GM23248 (cell line): Measurements from ENCODE around the gene ADSS1. TPM values are rescaled to one million over a fixed set of nuclear protein-coding genes. Genes with fewer than 3 reads are reported as not detected.

ENCODE experiments used
- DNase-seq: peaks from one replicate; pipeline ENCODE4 v3.0.0-alpha.2; 2015
- H2AFZ ChIP-seq: fragments of 200-600 bp; sonication (generic); 2 replicates; pipeline ENCODE4 v1.6.1; 2016; ENCODE audit warnings: antibody characterized with exemption
- H3F3A ChIP-seq: fragments of 200-600 bp; sonication (generic); 2 replicates; pipeline ENCODE4 v1.6.1; 2016; ENCODE audit warnings: mild to moderate bottlenecking, antibody characterized with exemption, mixed run types; ENCODE audit not compliant: insufficient read depth
- H3K27ac ChIP-seq: fragments of 200-600 bp; sonication (generic); 2 replicates; pipeline ENCODE4 v1.5.1; 2016; ENCODE audit warnings: mild to moderate bottlenecking
- H3K27me3 ChIP-seq: fragments of 200-600 bp; sonication (generic); replicated peaks from 2 replicates; pipeline ENCODE4 v1.6.1; 2016; ENCODE audit warnings: mild to moderate bottlenecking; ENCODE audit not compliant: insufficient read depth
- H3K36me3 ChIP-seq: fragments of 200-600 bp; sonication (generic); 2 replicates; pipeline ENCODE4 v1.6.1; 2016; ENCODE audit warnings: low read depth, mild to moderate bottlenecking
- H3K4me1 ChIP-seq: fragments of 200-600 bp; sonication (generic); 2 replicates; pipeline ENCODE4 v1.6.1; 2016; ENCODE audit warnings: mild to moderate bottlenecking; ENCODE audit not compliant: insufficient read depth
- H3K4me2 ChIP-seq: fragments of 200-600 bp; sonication (generic); one replicate; pipeline ENCODE4 v1.6.1; 2016; ENCODE audit warnings: mild to moderate bottlenecking; ENCODE audit not compliant: unreplicated experiment
- H3K4me3 ChIP-seq: fragments of 200-600 bp; sonication (generic); 2 replicates; pipeline ENCODE4 v1.5.1; 2016; ENCODE audit warnings: mild to moderate bottlenecking
- H3K79me2 ChIP-seq: fragments of 200-600 bp; sonication (generic); 2 replicates; pipeline ENCODE4 v1.6.1; 2016; ENCODE audit warnings: mild to moderate bottlenecking; ENCODE audit not compliant: insufficient read depth
- H3K9ac ChIP-seq: fragments of 200-600 bp; sonication (generic); 2 replicates; pipeline ENCODE4 v1.6.1; 2016; ENCODE audit warnings: mild to moderate bottlenecking
- H3K9me2 ChIP-seq: fragments of 200-600 bp; sonication (generic); 2 replicates; pipeline ENCODE4 v1.6.1; 2016; ENCODE audit warnings: mixed run types, mild to moderate bottlenecking, moderate library complexity; ENCODE audit not compliant: insufficient read depth
- H3K9me3 ChIP-seq: fragments of 200-600 bp; sonication (generic); one replicate; pipeline ENCODE4 v1.6.1; 2017; ENCODE audit warnings: low read depth
- H4K20me1 ChIP-seq: fragments of 200-600 bp; sonication (generic); 2 replicates; pipeline ENCODE4 v1.6.0; 2016; ENCODE audit not compliant: insufficient read depth
- EZH2 ChIP-seq: fragments of 200-600 bp; sonication (generic); IDR thresholded peaks from 2 replicates; pipeline ENCODE4 v1.6.1; 2018; ENCODE audit warnings: antibody characterized with exemption, mild to moderate bottlenecking; ENCODE audit not compliant: insufficient read depth, poor library complexity, severe bottlenecking
- EZH2phosphoT487 ChIP-seq: fragments of 200-600 bp; sonication (generic); IDR thresholded peaks from 2 replicates; pipeline ENCODE4 v1.6.1; 2018; ENCODE audit warnings: antibody characterized with exemption, moderate library complexity, mild to moderate bottlenecking, low read depth; ENCODE audit not compliant: insufficient read depth
- WGBS, 2 experiments: methylation state at CpG; one replicate each; pipeline ENCODE4 v1.1.6; 2015 to 2017; ENCODE audit warnings: low lambda C conversion rate in 2 of 2, low coverage in 1 of 2; ENCODE audit errors: missing lambda C conversion rate in 2 of 2; 5-methylcytosine and 5-hydroxymethylcytosine counted together
- in situ Hi-C: fragments of 300-500 bp; cut with MboI; formaldehyde crosslinking; loops from 2 replicates; pipeline ENCODE4 v1.15.0; 2020
- polyA plus RNA-seq: library from polyadenylated mRNA; unstranded; fragments of >200 nt; fragmentation: Nextera tagmentation; extraction: Ambion mirVana; gene quantifications from 2 replicates; pipeline ENCODE4 v1.2.1, GENCODE V29; 2016
- total RNA-seq: library from RNA; depleted of rRNA; stranded (reverse); fragments of >200 nt; shearing (Covaris generic); gene quantifications from 2 replicates; pipeline ENCODE4 v1.2.3, GENCODE V29; 2014

The ADSS1 gene
- total and polyA plus RNA-seq, 2 experiments from 2014 or later = 3.7 to 7.1 TPM

- Histone ChIP-seq H3K4me3 (no peak overlapping the region), H4K20me1 (no peaks in the 10 kb centered on the region), H3K9me2 (no peaks in the 10 kb centered on the region), H3K36me3 (no peaks in the 10 kb centered on the region; the same call in 1 of the 2 replicates), H3F3A (no peaks in the 10 kb centered on the region), H3K79me2 (no peaks in the 10 kb centered on the region), H2AFZ (no peak overlapping the region), H3K4me1 (no peaks in the 10 kb centered on the region), H3K9me3 (no peaks in the 10 kb centered on the region), H3K27ac (no peak overlapping the region), H3K27me3 (no peaks in the 10 kb centered on the region), H3K4me2 (no peak overlapping the region), H3K9ac (no peak overlapping the region)
- in situ Hi-C loops = no loop called here
- no peak for DNase-seq
- WGBS, 2 experiments = 91 to 97% methylated on average over 8 to 16 of the region's 16 CpGs
- TF ChIP-seq EZH2 (no peak), EZH2phosphoT487 (no peak)
These were observed 10.0 kb upstream of the ADSS1 start for GRCh38 chr14:104714066-104714465.

DNA sequence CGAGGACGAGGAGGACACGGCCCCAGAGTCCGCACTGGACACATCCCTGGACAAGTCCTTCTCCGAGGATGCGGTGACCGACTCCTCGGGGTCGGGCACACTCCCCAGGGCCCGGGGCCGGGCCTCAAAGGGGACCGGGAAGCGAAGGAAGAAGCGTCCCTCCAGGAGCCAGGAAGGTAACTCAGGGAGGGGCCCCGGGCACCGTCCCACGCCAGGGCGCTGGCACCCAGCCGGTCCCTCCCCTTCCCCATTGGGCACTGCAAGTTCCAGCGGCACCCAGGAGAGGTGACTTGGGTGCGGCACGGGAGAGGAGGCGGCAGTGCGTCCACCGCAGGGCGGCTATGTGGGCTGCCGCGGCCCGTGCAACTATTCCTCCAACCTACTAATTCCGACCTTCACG lies 9.3 kb upstream of the ADSS1 start:
- no peaks in the 10 kb centered on the region for H3F3A ChIP-seq
- H3K9me2 ChIP-seq = no peaks in the 10 kb centered on the region
- no peak overlapping the region for H2AFZ ChIP-seq
- no peaks in the 10 kb centered on the region for H3K27me3 ChIP-seq
- H4K20me1 ChIP-seq = no peaks in the 10 kb centered on the region
- no peak overlapping the region for H3K4me3 ChIP-seq
- in situ Hi-C loops = no loop called here
- H3K79me2 ChIP-seq = no peaks in the 10 kb centered on the region
- no peak overlapping the region for H3K9ac ChIP-seq
- TF ChIP-seq EZH2 (no peak), EZH2phosphoT487 (no peak)
- H3K4me1 ChIP-seq = no peaks in the 10 kb centered on the region
- H3K36me3 ChIP-seq = no peaks in the 10 kb centered on the region; the same call in 1 of the 2 replicates
- no peak overlapping the region for H3K4me2 ChIP-seq
- no peak for DNase-seq
- 95% methylated on average over 28 to 31 of the region's 31 CpGs for WGBS, 2 experiments
- no peaks in the 10 kb centered on the region for H3K9me3 ChIP-seq
- H3K27ac ChIP-seq = no peak overlapping the region

DNA sequence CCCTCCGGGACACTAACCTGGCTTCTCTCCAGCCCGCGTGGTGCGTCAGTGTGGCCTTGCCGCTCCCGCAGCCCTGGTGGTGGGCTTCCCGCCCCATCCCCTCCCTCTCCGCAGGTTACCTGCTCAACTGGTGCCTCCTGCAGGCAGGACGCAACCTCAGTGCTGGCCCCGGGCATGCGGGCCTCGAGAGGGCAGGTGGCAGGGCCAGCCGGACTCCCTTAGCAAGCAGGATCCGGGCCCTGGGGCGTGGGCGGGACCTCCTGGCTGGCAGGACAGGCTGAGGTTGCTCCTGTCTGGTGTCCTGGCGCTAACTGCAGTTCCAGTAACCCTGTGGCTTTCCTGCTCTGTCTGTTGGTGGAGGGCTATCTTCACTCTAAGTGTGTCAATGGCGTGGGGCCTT lies 8.6 kb upstream of the ADSS1 start:
- Histone ChIP-seq H3K27ac (no peak overlapping the region), H4K20me1 (no peaks in the 10 kb centered on the region), H3K9ac (no peak overlapping the region), H3K4me1 (no peaks in the 10 kb centered on the region), H3K9me3 (no peaks in the 10 kb centered on the region), H3K4me2 (no peak overlapping the region), H3F3A (no peaks in the 10 kb centered on the region), H3K79me2 (no peaks in the 10 kb centered on the region), H3K9me2 (no peaks in the 10 kb centered on the region), H3K36me3 (no peaks in the 10 kb centered on the region; the same call in 1 of the 2 replicates), H3K4me3 (no peak overlapping the region), H3K27me3 (no peaks in the 10 kb centered on the region), H2AFZ (no peak overlapping the region)
- TF ChIP-seq EZH2 (no peak), EZH2phosphoT487 (no peak)
- no peak for DNase-seq
- in situ Hi-C loops = no loop called here
- 90% methylated on average over 11 to 18 of the region's 18 CpGs for WGBS, 2 experiments

DNA sequence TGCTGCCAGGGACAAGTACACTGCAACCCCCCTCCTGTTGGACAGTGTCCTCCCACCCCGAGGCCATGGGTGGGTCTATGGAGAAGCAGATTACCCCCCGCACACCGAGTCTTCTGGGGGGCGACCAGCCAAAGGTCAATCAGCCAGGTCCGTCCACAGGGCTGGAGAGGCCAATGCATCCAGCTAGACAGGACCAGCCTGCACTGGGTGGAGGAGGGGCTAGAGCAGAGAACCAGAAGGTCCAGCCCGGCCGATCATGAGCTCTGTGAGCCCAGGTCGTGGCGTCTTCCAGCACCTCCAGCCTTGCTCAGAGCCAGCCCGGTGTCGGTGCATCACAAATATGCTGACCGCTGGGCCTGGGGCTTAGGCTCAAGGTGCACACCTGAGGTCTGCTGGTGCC lies 8.2 kb upstream of the ADSS1 start:
- in situ Hi-C loops = no loop called here
- H4K20me1 ChIP-seq = no peaks in the 10 kb centered on the region
- no peaks in the 10 kb centered on the region; the same call in 1 of the 2 replicates for H3K36me3 ChIP-seq

GRCh38 chr14:104717137-104717536 lies 6.9 kb upstream of the ADSS1 start:
- no peaks in the 10 kb centered on the region for H3K4me1 ChIP-seq
- no peak overlapping the region for H3K9ac ChIP-seq
- in situ Hi-C loops = no loop called here
- H3K27ac ChIP-seq = no peak overlapping the region
- H3K4me2 ChIP-seq = no peak overlapping the region
- H3K4me3 ChIP-seq = no peak overlapping the region
- TF ChIP-seq EZH2phosphoT487 = no peak
- no peak for TF ChIP-seq EZH2
- no peaks in the 10 kb centered on the region for H3K9me3 ChIP-seq
- no peaks in the 10 kb centered on the region for H3K27me3 ChIP-seq
- H2AFZ ChIP-seq = no peak overlapping the region
- no peaks in the 10 kb centered on the region; the same call in 1 of the 2 replicates for H3K36me3 ChIP-seq
- DNase-seq = no peak
- WGBS, 2 experiments = 97 to 99% methylated on average over 8 to 22 of the region's 22 CpGs
- no peaks in the 10 kb centered on the region for H3F3A ChIP-seq
- H3K79me2 ChIP-seq = no peaks in the 10 kb centered on the region
- H4K20me1 ChIP-seq = no peaks in the 10 kb centered on the region
- H3K9me2 ChIP-seq = no peaks in the 10 kb centered on the region

More for the DNA sequence above, 8.2 kb upstream of the ADSS1 start:
- Histone ChIP-seq H3K4me1 (no peaks in the 10 kb centered on the region), H2AFZ (no peak overlapping the region), H3F3A (no peaks in the 10 kb centered on the region), H3K79me2 (no peaks in the 10 kb centered on the region), H3K9me2 (no peaks in the 10 kb centered on the region), H3K27ac (no peak overlapping the region), H3K9me3 (no peaks in the 10 kb centered on the region), H3K9ac (no peak overlapping the region), H3K27me3 (no peaks in the 10 kb centered on the region), H3K4me3 (no peak overlapping the region), H3K4me2 (no peak overlapping the region)
- DNase-seq = no peak
- WGBS, 2 experiments = 90 to 93% methylated on average over 11 to 12 of the region's 12 CpGs
- no peak for TF ChIP-seq EZH2
- no peak for TF ChIP-seq EZH2phosphoT487
